K562 (cell line): ENCODE measurements around the gene UPF1. TPM values are rescaled to one million over a fixed set of nuclear protein-coding genes. Genes with fewer than 3 reads are reported as not detected.
A peak's percentile ranks its signal among the peaks of the same experiment; 100 is the strongest.

ENCODE experiments used
- CUX1 ChIP-seq: fragments of 200-800 bp; sonication (Bioruptor generic); IDR thresholded peaks from 2 replicates; pipeline ENCODE4 v1.6.1; 2016; ENCODE audit warnings: missing genetic modification characterization, missing compliant biosample characterization
- FOXO4 ChIP-seq: fragments of 450-650 bp; formaldehyde crosslinking; IDR thresholded peaks from 2 replicates; pipeline ENCODE4 v1.4.0; 2020; ENCODE audit warnings: mild to moderate bottlenecking, moderate library complexity
- KLF13 ChIP-seq: fragments of 450-650 bp; IDR thresholded peaks from 2 replicates; pipeline ENCODE4 v1.6.1; 2016; ENCODE audit warnings: missing genetic modification characterization, low read depth, mild to moderate bottlenecking, missing compliant biosample characterization, moderate library complexity, borderline replicate concordance
- MAX ChIP-seq: sonication (generic); formaldehyde crosslinking; IDR thresholded peaks from 2 replicates; pipeline ENCODE4 v1.9.0; 2022; ENCODE audit warnings: mild to moderate bottlenecking, missing genetic modification reagents
- NCOR1 ChIP-seq: fragments of 450-650 bp; IDR thresholded peaks from 2 replicates; pipeline ENCODE4 v1.6.1; 2016; ENCODE audit warnings: mild to moderate bottlenecking, moderate library complexity
- PKNOX1 ChIP-seq: fragments of 450-650 bp; IDR thresholded peaks from 2 replicates; pipeline ENCODE4 v1.6.1; 2016
- REST ChIP-seq, 2 experiments: fragments of 450-650 bp; formaldehyde crosslinking in 1 of 2; IDR thresholded peaks; 2 replicates each; pipeline versions ENCODE4 v1.4.0 to v1.6.1; 2014 to 2020; ENCODE audit warnings: mild to moderate bottlenecking in 2 of 2, borderline replicate concordance in 1 of 2, low read depth in 1 of 2
- ZNF551 ChIP-seq: fragments of 250-450 bp; sonication (Bioruptor Pico); IDR thresholded peaks from 2 replicates; pipeline ENCODE4 v1.5.0; 2021; ENCODE audit warnings: mild to moderate bottlenecking, moderate library complexity
- ZNF561 ChIP-seq: fragments of 450-650 bp; formaldehyde crosslinking; conservative IDR thresholded peaks from 2 replicates; pipeline ENCODE4 v1.4.0; 2020; ENCODE audit warnings: mild to moderate bottlenecking, moderate library complexity
- polyA plus RNA-seq, 8 experiments: library from polyadenylated mRNA; depleted of rRNA in 4 of 8; stranded (reverse) in 5 of 8; unstranded in 3 of 8; fragments of >200 nt; fragmentation: Nextera tagmentation in 2 of 8; fragmentation: Illumina TruSeq in 1 of 8; extraction: Ambion mirVana in 2 of 8; extraction: Trizol in 1 of 8; gene quantifications; 2 replicates each; pipeline versions ENCODE4 v1.2.1 to v1.2.3, GENCODE V29; 2011 to 2014; ENCODE audit warnings: inconsistent platforms in 1 of 8, missing spikeins in 1 of 8
- total RNA-seq, 7 experiments: library from RNA; depleted of rRNA in 6 of 7; stranded (reverse); fragments of >200 nt in 6 of 7; fragmentation: Illumina TruSeq in 2 of 7; extraction: Trizol in 2 of 7; gene quantifications; 2 replicates each; pipeline versions ENCODE4 v1.2.1 to v1.2.3, GENCODE V29; 2011 to 2021; ENCODE audit warnings: low replicate concordance in 1 of 7

UPF1 gene
- total and polyA plus RNA-seq, 9 of the 15 experiments (the other 6 are each of a cell fraction or from before 2014, with no cell fraction given): 0.34 to 103 (median 27.9) TPM

- TF ChIP-seq PKNOX1 (peak; percentile 19; the same call in 1 of the 2 replicates), FOXO4 (CRISPR knock-in tag) (no peak), CUX1 (CRISPR knock-in tag) (no peak), MAX (CRISPR knock-in tag) (peak; percentile 50), ZNF561 (no peak), ZNF551 (CRISPR knock-in tag) (no peak), KLF13 (tag) (0 out of 2 replicates have a peak, but pooled peaks have one; percentile 14), REST (IDR thresholded peaks at IDR 0.05; ENCODE audit: borderline replicate concordance) (0 out of 2 replicates have a peak, but pooled peaks have one; percentile 10), REST (CRISPR knock-in tag; IDR thresholded peaks at IDR 0.05; ENCODE audit: low read depth) (no peak), NCOR1 (peak; percentile 33)
Observed at GRCh38 chr19:18832306-18833140, 764 bp downstream of the UPF1 start (continued).
